COLO829 (cell line): ENCODE measurements around the gene ANKRD33B.
"Not testable (repeated sequence)": the region's sequence is repeated elsewhere in the genome, so short reads cannot be mapped to it uniquely, and the experiment has no call there.

Experiments
- DNase-seq: peaks from one replicate; pipeline ENCODE4 v3.0.0; 2012; ENCODE audit warnings: low spot score

The ANKRD33B gene

GRCh38 chr5:10563945-10564837, at the start of gene ANKRD33B:
TSS of gene ANKRD33B (plus strand) at chr5:10564070. CDS start at chr5:10564468, 398 bp downstream.
- DNase-seq, result no peak

- DNase-seq, result not testable (repeated sequence)
Observed at GRCh38 chr5:10514572-10514971, 49.3 kb upstream of the ANKRD33B start.

DNA sequence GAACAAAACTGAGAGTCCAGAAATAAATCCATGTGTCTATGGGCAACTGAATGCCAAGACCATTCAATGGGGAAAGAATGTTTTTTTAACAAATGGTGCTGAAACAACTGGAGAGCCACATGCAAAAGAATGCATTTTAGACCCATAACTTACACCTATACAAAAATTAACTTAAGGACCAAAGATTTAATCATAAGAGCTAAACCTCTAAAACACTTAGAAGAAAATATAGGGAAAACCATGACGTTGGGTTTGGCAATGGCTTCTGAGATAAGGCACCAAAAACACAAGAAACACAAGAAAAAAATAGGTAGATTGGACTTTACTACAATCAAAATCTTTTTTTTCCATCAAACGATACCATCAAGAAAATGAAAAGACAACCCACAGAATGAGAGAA, 48.4 kb upstream of the ANKRD33B start:
- DNase-seq, result no peak

DNA sequence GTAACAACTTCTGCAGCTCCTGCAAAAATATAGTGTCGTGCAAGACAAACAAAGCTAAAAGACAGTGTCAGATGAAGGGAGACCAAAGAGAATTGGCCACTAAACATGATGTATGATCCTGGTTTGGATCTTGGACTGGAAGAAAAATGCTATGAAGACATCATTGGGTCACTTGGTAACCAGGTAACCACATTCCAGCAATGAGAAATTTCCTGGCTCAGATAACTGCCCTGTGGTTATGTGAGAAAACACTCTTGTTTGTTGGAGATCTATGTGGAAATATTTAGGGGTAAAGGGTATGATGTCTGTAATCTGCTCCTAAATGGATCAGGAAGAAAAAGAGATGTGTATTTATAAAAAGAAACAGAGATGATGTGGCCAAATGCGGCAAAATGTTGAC, 45.5 kb upstream of the ANKRD33B start:
- no peak for DNase-seq

GRCh38 chr5:10519729-10520128, 44.1 kb upstream of the ANKRD33B start:
- DNase-seq, result no peak

GRCh38 chr5:10520706-10521105, 43.2 kb upstream of the ANKRD33B start:
- no peak for DNase-seq

- DNase-seq, result no peak
Observed at GRCh38 chr5:10521466-10522223, 42.2 kb upstream of the ANKRD33B start.

DNA sequence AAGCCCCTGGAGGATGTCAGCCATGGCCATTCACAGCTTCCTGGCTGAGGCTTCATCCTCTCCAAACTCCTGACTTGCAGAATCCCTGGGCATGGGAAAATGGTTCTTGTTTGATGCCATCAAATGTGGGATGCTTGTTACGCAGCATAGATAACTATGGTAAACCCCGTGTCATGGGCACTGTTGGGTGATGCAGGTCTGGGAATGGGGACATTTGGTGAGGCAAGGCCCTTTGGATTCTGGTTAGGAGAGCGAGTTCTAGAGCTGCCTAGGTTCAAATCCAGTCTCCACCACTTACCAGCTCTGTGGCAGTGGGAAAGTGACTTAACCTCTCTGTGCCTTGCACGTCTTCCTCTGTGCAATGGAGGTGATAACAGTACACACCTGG, 41.7 kb upstream of the ANKRD33B start:
- no peak for DNase-seq

DNA sequence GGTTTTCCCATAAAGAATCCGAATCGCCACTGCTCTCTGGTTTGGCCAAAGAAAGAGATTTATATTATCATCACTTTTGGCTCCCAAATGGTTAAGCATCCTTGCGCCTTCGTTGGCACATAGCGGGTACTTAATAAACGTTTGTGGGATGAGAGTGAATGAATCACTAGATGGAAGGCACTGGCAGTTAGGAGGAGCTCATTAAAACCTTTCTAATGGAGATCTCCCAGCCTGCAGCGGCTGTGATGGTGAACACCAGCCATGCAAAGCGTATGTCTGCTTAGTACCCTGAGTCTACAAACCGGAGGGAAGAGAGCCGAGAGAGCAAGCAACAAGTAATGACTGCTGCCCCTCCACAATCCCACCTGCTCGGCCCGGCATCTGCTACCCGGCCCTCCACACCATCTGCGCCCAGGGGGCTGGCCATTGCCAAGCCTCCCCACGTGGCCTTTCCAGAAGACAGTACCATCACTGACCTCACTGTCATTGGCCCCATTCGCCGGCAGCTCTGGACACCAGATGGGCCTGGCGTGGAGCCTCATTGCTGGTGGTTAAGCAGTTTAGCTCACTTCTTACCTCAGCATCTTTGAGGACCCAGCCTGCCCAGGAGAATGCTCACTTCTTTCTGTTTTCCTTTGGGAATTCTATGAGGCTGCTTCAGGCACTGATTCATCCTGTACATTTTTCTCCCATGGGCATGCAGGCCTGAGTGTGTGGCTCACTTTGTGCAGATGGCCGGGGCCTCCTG, 39.3 kb upstream of the ANKRD33B start:
- DNase-seq, result no peak

DNA sequence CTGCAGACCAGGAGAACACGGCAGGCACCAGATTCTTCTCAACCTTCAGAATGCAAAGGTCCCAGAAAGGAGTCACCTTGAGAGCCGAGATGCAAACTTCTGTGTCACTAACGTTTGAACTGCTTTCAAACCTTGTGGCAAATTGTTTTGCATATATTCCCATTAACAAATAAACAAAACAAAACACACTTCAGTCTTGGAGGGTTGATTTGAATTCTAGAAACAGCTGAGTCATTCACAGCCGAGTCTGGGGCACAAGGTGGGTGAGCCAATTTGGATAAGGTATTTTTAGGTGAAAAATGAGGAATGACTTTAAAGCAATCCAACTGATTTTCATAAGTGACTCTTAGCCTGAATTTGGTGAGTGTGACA, 38.8 kb upstream of the ANKRD33B start:
- DNase-seq, result no peak

DNA sequence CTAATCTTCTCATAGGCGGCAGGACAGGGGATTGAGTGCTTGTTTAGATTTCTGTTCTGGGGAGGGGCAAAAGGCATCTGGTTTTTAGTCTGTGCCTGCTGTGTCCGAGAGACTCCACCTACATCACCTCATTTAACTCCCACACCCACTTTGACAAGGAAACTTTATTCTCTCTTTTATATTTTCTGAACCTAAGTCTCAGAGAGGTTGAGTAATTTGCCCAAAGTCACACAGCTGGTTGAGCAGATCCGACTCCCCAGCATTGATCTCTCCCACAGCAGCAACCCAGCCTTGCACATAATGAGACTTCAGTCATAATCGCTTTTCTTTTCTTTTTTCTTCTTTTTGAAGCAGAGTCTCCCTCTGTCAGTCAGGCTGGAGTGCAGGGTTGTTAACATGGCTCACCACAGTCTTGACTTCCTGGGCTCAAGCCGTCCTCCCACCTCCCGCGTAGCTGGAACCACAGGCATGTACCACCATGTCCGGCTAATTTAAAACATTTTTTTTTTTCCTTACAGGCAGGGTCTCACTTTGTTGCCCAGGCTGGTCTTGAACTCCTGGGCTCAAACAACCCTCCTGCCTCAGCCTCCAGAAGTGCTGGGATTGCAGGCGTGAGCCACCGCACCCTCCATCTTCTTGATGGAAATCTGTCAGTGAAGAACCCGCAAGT, 36.5 kb upstream of the ANKRD33B start:
- no peak for DNase-seq

DNA sequence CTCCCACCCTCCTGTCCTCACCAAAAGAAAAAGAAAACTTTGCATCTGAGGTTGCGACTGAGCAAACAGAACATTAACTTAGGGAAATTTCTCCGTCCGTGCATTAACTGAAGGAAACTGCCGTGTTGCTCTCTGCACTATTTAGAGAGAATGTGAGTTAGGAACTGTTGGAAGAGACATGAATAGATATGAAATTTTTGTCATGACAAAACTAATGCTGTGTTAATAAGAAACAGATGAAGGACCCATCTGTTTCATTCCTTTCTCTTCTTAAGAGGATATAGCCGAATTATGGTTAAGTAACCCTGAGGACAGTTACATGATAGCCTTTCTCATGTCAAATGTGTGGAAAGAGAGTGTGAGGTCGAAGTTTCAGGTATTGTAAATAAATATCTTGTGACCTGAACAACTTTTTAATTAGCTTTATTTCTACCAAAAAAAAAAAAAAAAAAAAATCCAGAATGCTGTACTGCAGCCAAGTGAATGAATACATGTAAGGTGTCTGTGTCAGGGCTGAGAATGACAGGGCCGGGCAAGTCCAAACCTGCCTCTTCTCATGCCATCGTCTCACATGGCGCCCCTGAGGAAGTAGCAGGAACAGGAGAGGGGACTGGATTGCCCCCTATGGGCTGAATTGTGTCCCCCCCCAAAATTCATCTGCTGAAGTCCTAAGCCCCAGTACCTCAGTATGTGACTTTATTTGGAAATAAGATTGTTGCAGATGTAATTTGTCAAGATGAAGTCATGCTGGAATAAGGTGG, 35.6 kb upstream of the ANKRD33B start:
- no peak for DNase-seq

DNA sequence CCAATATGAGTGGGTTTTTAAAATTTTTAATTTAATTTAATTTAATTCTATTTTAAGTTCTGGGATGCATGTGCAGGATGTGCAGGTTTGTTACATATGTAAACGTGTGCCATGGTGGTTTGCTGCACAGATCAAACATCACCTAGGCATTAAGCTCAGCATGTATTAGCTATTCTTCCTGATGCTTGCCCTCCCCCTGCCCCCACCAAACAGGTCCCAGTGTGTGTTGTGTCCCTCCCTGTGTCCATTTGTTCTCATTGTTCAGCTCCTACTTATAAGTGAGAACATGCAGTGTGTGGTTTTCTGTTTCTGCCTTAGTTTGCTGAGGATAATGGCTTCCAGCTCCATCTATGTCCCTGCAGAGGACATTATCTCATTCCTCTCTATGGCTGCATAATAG, 35.0 kb upstream of the ANKRD33B start:
- DNase-seq, result no peak

- DNase-seq, result no peak
Observed at GRCh38 chr5:10530601-10531320, 33.1 kb upstream of the ANKRD33B start.

DNA sequence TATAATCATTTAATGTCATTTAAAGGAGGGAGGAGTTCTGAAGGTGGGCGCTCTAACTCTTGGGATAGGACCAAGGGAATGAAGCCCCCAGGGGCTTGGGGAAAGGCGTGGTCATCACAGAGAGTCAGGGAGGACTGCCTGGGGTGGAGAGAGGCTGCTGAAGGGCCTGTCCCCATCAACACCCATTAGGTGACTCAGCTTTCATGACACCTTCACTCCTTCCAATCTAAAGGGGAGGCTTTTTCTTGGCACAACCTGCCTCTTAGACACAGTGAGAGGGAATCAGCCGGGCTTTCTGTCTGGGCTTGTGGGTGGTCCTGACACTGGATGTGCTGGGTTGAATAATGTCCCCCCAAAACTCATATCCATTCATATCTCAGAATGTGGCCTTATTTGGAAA, 31.4 kb upstream of the ANKRD33B start:
- DNase-seq, result no peak

DNA sequence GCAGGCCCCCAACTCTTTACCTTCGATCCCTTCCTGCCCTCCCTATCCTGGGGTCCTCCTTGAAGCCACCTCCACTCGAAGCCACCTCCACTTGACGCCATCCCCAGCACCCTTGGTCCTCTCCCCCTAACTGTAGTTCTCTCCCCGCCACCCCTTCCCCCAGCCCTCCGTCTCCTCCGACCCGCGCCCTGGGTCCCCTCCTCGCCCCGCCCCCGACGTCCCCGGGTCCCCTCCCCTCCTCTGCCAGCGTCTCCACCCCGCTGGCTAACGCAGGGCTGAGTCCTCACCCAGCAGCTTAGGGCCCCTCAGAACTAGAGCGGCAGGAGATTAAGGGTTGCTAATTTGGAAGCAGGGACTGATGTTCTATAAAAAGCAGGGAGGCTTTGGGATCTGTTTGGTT, 30.6 kb upstream of the ANKRD33B start:
- DNase-seq, result no peak

DNA sequence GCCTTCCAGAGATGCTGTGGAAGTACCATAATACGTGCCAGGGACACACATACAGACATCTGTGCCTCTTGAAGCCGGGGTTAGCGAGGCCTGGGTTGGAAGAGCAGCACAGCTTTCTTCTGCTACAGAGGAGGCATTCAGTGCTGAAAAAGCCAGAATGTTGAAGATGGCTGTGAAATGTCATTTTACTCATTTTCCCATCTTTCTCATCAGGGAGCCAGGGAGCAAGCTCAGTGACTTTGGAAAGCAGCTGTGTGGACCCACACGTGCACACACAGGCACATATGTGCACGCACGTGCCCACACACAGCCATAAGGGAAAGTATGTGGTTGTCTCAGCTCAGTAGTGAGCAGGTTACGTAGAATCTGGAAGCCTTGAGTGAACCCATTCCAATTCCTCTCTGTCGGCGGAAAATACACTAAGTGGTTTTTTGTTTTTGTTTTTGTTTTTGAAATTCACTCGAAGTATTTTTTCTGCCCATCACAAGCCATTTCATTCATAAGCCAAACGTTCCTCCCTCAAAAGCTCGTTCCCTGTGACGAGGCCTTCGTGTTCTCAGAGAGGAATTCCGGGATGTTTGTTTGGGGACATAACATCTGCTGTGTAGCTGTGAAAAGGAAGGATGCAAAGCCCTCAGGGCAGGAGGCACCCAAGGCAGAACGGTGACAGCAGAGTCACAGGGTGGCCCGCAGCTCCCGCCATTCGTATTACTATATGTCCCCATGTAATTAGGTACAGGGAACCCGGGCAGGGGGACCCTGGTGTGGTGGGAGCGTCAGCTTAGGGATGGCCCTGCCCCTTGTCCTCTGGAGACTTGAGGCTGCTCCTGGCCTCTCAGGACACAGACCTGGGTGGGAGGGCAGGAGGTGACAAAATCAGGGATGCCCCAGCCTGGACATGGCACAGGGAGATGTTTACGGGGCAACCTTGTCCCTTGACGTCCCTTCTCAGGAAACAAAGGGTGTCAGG, 29.0 kb upstream of the ANKRD33B start:
- DNase-seq, result no peak

- no peak for DNase-seq
Observed at GRCh38 chr5:10536511-10536910, 27.4 kb upstream of the ANKRD33B start.

GRCh38 chr5:10536931-10537579, 26.8 kb upstream of the ANKRD33B start:
- no peak for DNase-seq
